Aorta (tissue), 5 donors: ENCODE results near the gene DAB2IP. TPM values are rescaled to one million over a fixed set of nuclear protein-coding genes. Genes with fewer than 3 reads are reported as not detected.

Experiments used
- ATAC-seq: fragments of 200-7000 bp; cut with Tn5 transposase; one replicate; pipeline ENCODE4 v1.9.1; 2022; ENCODE audit warnings: moderate library complexity; ENCODE audit not compliant: low FRiP score
- DNase-seq, 2 donors: peaks; one replicate each; pipeline ENCODE4 v3.0.0-alpha.2; 2020
- H3K27ac ChIP-seq, 2 donors: one replicate each; pipeline ENCODE4 v1.5.1; 2013; ENCODE audit warnings: low read length in 2 of 2, mild to moderate bottlenecking in 2 of 2, moderate library complexity in 2 of 2, control low read depth in 1 of 2, inconsistent platforms in 1 of 2, low read depth in 1 of 2
- H3K27me3 ChIP-seq, 2 donors: one replicate each; pipeline ENCODE4 v1.6.1; 2013; ENCODE audit warnings: control low read depth in 1 of 2, low read length in 1 of 2, mild to moderate bottlenecking in 1 of 2, moderate library complexity in 1 of 2; ENCODE audit not compliant: insufficient read depth in 2 of 2, control insufficient read depth in 1 of 2
- H3K36me3 ChIP-seq, 2 donors: one replicate each; pipeline ENCODE4 v1.6.1; 2013; ENCODE audit warnings: control low read depth in 1 of 2, low read length in 1 of 2, mild to moderate bottlenecking in 1 of 2; ENCODE audit not compliant: insufficient read depth in 2 of 2, control insufficient read depth in 1 of 2
- H3K4me1 ChIP-seq, 2 donors: one replicate each; pipeline ENCODE4 v1.6.1; 2013; ENCODE audit warnings: low read length in 2 of 2, control low read depth in 1 of 2, mild to moderate bottlenecking in 1 of 2, moderate library complexity in 1 of 2; ENCODE audit not compliant: insufficient read depth in 2 of 2, control insufficient read depth in 1 of 2
- H3K4me3 ChIP-seq, 2 donors: one replicate each; pipeline ENCODE4 v1.5.1; 2013; ENCODE audit warnings: low read length in 2 of 2, control low read depth in 1 of 2, mild to moderate bottlenecking in 1 of 2
- H3K9me3 ChIP-seq: one replicate; pipeline ENCODE4 v1.6.1; 2013; ENCODE audit warnings: mild to moderate bottlenecking, low read length; ENCODE audit not compliant: control insufficient read depth
- WGBS, 2 donors: extraction: QIAGEN DNeasy Blood & Tissue Kit; methylation state at CpG; one replicate each; pipeline ENCODE4 v1.1.7; 2013; 5-methylcytosine and 5-hydroxymethylcytosine counted together
- intact Hi-C, 2 donors: fragments of 100-400 bp; cut with DNase I; formaldehyde crosslinking; loops; one replicate each; pipeline versions ENCODE4 v1.14.2 to v1.15.0; 2022
- polyA plus RNA-seq, 2 donors: library from polyadenylated mRNA; stranded (reverse); fragments of 200-250 nt; gene quantifications; one replicate each; pipeline ENCODE4 v1.2.3, GENCODE V29; 2013
- total RNA-seq, 2 donors: library from RNA; stranded (reverse); fragmentation: NEBNext Ultra II Directional; extraction: Animal tissue kit (Norgen Biotek cat#: 25700); gene quantifications; one replicate each; pipeline ENCODE4 v1.2.1, GENCODE V29; 2021
- donor health status: healthy with polysubstance abuse.
- donor health status: Bipolar disorder and iron deficiency.
- donor health status: DM: no; HTN: no; CAD: no.
- donor health status: DM: no; HTN: no; CAD: no.
- donor health status: DM: yes; HTN: yes; CAD: no.

DAB2IP gene
- total and polyA plus RNA-seq, 4 donors, result 12.0 to 75.4 (median 51.4) TPM

DNA sequence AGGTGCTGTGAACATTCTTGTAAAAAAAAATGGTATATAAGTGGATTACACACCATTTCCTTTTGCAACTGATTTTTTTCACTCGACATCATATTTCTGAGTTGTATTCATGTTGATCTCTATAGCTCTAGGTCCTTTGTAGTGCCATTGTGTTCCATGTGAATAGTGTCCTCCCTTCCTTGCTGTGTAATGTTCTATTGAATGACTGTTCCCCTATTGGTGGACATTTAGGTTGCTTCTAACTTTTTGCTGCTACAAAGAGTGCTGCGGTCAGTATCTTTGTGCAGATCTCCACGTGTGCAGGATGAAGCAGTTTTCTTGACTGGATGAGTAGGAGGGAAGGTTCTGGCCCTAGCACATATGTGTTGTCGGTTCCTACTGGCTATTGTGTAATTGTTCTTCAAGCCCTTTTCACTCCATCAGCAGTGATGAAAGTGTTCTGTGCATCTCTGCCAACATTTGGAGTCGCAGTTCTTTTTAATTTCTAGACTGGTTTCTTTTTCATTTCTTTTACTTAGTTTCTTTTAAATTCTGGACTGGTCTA, 20.2 kb downstream of the DAB2IP start:
- ATAC-seq, result peak; percentile 61
- intact Hi-C loops, result no loop called here
- Histone ChIP-seq H3K36me3 (no peaks in the 10 kb centered on the region), H3K4me3 (no peak overlapping the region), H3K27me3 (no peaks in the 10 kb centered on the region), H3K9me3 (no peaks in the 10 kb centered on the region), H3K4me1 (no peaks in the 10 kb centered on the region), H3K27ac (no peak overlapping the region)
- DNase-seq, result no peak
- WGBS, 2 donors, result 65 to 73% methylated on average over 5 of the region's 5 CpGs

DNA sequence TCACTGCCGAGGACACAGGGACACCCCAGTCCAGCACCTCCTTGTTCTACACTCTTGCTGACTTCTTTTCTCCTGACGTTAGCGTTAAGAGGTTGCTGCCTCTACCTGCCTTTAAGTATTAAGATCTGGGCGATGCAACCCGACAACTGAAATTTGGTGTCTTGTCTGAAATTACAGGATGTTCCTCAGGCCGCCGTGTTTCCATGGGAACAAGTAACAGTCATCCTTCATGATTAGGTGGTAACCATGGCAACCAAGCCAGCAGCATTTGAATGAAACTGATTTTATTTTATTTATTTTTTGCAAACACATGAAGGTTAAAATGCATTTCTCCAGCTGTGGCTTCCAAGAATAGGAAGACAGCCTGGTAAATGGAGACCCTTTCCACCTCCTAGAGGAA, 20.8 kb downstream of the DAB2IP start:
- no peak overlapping the region for H3K27ac ChIP-seq
- H3K9me3 ChIP-seq, result no peaks in the 10 kb centered on the region
- DNase-seq (peak in 1 of 2 donors; percentile 21), ATAC-seq (no peak)
- WGBS, 2 donors, result 90 to 92% methylated on average over 7 of the region's 7 CpGs
- intact Hi-C loops, result no loop called here
- no peaks in the 10 kb centered on the region for H3K36me3 ChIP-seq
- no peaks in the 10 kb centered on the region for H3K4me1 ChIP-seq
- H3K4me3 ChIP-seq, result no peak overlapping the region
- no peaks in the 10 kb centered on the region for H3K27me3 ChIP-seq

DNA sequence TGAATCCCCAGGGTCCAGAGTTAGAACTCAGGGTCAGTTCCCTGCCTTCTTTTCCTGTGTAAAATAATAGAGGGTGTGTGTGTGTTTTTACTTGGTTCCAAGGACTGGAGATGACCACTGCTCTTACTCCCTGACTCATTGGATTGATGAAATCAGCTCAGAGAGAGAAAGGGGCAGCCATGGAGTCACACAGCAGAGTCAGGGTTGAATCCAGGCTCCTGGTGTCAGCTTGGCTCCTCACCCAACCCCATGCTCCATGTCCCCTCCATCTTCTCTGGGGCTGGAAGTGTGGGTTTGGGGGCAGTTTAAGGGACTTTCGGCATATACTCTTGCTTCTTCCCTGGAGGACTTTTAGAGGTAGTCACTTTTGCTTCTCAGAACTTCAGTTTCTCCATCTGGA, 21.6 kb downstream of the DAB2IP start:
- H3K27ac ChIP-seq, result no peak overlapping the region
- ATAC-seq (no peak), DNase-seq (peak in 1 of 2 donors; percentile 3)
- no peaks in the 10 kb centered on the region for H3K4me1 ChIP-seq
- WGBS, 2 donors, result 97 to 100% methylated on average over 1 of the region's 1 CpG
- no peaks in the 10 kb centered on the region for H3K9me3 ChIP-seq
- no peaks in the 10 kb centered on the region for H3K36me3 ChIP-seq
- H3K4me3 ChIP-seq, result no peak overlapping the region
- intact Hi-C loops, result no loop called here
- no peaks in the 10 kb centered on the region for H3K27me3 ChIP-seq

DNA sequence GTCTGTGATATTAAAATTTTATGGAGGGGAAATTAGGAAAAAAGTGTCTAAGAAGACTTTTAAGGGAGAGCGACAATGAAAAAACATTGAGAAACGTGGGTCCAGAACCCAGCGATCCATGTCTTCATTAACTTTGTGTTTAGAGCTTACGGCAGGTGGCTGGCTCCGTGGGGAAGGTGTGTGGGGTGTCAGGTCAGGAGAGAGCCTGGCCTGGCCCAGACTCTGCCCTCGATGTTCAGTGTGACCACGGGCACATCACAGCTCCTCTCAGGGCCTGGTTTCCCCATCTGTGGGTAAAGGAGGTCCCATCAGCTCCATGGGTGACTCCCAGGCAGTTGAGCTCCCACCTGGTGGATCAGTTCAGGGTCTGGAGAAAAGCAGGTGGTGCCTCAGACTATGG, 22.1 kb downstream of the DAB2IP start:
- H3K4me3 ChIP-seq, result no peak overlapping the region
- ATAC-seq (no peak), DNase-seq (peak in 1 of 2 donors; percentile 24)
- H3K36me3 ChIP-seq, result no peaks in the 10 kb centered on the region
- no peaks in the 10 kb centered on the region for H3K4me1 ChIP-seq
- 95 to 97% methylated on average over 7 of the region's 7 CpGs for WGBS, 2 donors
- H3K9me3 ChIP-seq, result no peaks in the 10 kb centered on the region
- intact Hi-C loops, result no loop called here
- H3K27ac ChIP-seq, result no peak overlapping the region
- no peaks in the 10 kb centered on the region for H3K27me3 ChIP-seq

DNA sequence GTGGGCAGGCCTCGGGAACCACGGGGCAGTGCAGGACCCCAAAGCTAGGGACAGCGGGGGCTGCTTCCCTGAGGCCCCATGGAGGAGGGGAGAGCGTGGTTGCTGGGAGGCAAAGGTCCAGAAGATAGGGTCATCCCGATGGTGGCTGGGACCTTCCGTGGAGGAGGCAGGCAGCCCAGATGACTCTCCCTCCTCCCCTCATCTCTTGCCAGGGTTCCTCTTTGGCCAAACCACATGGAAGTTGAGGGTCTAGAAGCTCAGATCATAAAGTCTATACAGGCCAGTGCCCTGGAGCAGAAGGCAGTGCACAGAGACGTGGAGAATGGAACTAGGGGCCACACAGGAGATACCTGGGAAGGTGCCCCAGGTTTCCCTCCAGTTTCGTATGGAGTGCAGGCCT, 22.6 kb downstream of the DAB2IP start:
- Histone ChIP-seq H3K36me3 (no peaks in the 10 kb centered on the region), H3K27me3 (no peaks in the 10 kb centered on the region), H3K9me3 (no peaks in the 10 kb centered on the region), H3K4me3 (no peak overlapping the region), H3K4me1 (no peaks in the 10 kb centered on the region), H3K27ac (no peak overlapping the region)
- no peak for ATAC-seq
- DNase-seq, result peak in 1 of 2 donors; percentile 18
- intact Hi-C loops, result no loop called here
- WGBS, 2 donors, result 82 to 85% methylated on average over 8 of the region's 8 CpGs

DNA sequence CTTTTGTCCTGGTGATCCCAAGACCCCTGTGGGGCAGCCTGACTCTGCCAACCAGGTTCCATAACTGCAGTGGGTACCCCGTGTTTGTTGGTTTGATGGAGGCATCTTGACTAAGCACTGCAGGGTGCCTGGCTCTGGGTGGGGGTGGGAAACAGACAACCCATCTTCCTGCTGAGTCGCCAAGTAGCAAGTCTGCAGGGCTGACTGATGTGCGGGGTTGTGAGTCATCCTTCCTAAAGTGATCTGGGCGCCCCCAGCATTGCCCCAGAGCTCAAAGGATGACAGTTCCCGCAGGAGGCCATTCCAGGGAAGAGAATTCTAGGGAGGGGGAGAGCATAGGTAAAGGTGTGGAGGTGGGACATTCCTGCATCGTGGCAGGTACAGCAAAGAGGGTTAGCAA, 23.5 kb downstream of the DAB2IP start:
- no peaks in the 10 kb centered on the region for H3K9me3 ChIP-seq
- 73 to 77% methylated on average over 6 of the region's 6 CpGs for WGBS, 2 donors
- no peaks in the 10 kb centered on the region for H3K4me1 ChIP-seq
- H3K27me3 ChIP-seq, result no peaks in the 10 kb centered on the region
- intact Hi-C loops, result no loop called here
- no peak overlapping the region for H3K4me3 ChIP-seq
- no peak overlapping the region for H3K27ac ChIP-seq
- peak in 1 of 2 donors; percentile 36 for DNase-seq
- H3K36me3 ChIP-seq, result no peaks in the 10 kb centered on the region
- ATAC-seq, result no peak

DNA sequence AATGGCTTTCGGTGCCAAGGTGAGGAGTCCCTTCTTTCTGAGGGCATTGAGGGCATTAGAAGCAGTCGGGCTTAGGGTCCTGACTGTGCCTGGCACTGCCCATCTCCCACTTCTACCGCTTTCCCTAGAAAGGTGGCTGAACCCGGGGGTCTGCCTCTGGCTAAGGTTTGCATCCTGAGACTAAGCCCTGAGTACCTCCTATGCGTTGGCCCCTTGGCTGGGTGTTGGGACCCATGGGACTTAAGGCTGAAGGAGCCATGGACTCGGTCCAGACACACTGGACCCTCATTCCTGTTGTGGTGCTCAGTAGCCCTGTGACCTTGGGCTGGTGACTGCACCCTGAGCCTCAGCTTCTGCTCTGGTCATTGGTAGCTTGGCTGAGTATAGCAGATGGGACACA, 23.9 kb downstream of the DAB2IP start:
- Histone ChIP-seq H3K4me3 (no peak overlapping the region), H3K9me3 (no peaks in the 10 kb centered on the region), H3K27ac (no peak overlapping the region), H3K4me1 (no peaks in the 10 kb centered on the region), H3K36me3 (no peaks in the 10 kb centered on the region), H3K27me3 (no peaks in the 10 kb centered on the region)
- intact Hi-C loops, result no loop called here
- no peak for ATAC-seq
- DNase-seq, result peak in 1 of 2 donors; percentile 27
- WGBS, 2 donors, result 88 to 95% methylated on average over 6 of the region's 6 CpGs

DNA sequence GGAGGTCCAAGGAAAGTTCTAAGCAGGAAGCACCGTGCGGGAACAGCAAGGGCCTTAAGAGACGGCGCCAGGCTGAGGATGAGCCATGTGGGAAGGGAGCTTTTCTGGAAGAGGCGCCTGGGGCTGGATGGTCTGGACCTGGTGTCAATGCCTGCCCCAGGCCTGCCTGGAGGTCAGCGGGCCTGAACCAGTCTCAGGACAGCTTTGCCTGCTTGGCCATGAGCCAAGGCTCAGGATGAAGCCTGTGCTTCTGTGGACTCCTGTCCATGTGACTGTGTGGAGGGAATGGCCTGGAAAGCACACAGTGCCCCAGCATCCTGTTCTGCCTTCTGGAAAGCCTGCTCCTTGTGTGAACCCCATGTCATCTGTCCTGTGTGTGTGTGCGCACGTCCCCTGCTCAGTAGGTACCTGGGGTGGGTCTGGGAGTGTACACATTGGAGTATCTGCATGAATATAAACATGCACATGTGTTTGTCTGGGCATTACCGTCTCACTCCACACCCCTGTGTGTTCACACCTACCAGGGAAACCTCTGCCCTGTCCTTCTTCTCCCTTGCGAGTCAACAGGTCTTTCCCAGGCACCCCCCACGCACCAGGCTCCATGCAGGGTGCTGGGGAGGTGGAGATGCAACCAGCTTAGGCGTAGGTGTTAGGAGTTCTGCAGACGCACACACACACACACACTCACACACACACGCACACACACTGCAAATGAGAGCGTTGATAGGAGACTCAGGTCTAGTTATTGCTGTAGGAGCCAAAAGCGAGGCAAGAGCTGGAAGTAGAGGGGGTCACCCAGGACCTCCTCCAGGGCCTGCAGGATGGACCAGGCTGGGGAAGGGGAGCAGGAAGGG, 24.8 kb downstream of the DAB2IP start:
- 91% methylated on average over 16 of the region's 16 CpGs for WGBS, 2 donors
- no peak for ATAC-seq
- Histone ChIP-seq H3K36me3 (no peaks in the 10 kb centered on the region), H3K27ac (no peak overlapping the region), H3K9me3 (no peaks in the 10 kb centered on the region), H3K4me1 (no peaks in the 10 kb centered on the region), H3K27me3 (no peaks in the 10 kb centered on the region), H3K4me3 (no peak overlapping the region)
- intact Hi-C loops, result no loop called here
- DNase-seq, result peak in 1 of 2 donors; percentile 47

DNA sequence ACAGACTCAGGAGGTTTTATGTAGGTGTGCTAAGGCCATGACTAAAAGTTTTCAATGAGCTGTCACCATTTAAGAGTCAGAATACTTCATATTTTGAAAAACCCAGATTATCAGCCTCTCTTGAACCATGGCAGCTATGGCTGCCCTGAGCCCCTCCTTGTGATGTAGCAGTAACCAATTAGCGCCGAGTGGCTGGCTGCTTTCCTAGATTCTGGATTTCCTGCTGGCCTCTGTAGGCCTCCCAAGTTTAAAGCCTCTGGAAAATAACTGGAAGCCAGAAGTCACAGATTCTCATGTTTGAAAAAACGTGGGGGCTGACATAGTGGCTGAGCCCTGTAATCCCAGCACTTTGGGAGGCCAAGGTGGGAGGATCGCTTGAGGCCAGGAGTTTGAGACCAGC, 25.5 kb downstream of the DAB2IP start:
- no peak overlapping the region for H3K4me3 ChIP-seq
- no peaks in the 10 kb centered on the region for H3K27me3 ChIP-seq
- H3K9me3 ChIP-seq, result no peaks in the 10 kb centered on the region
- no peaks in the 10 kb centered on the region for H3K4me1 ChIP-seq
- peak in 1 of 2 donors; percentile 60 for DNase-seq
- intact Hi-C loops, result no loop called here
- no peaks in the 10 kb centered on the region for H3K36me3 ChIP-seq
- ATAC-seq, result no peak
- 72 to 74% methylated on average over 4 of the region's 4 CpGs for WGBS, 2 donors
- no peak overlapping the region for H3K27ac ChIP-seq
